GM06990 (cell line): ENCODE data around the gene NME8.

Source experiments
- DNase-seq: peaks from one replicate; pipeline ENCODE4 v3.0.0-alpha.2; 2011; ENCODE audit not compliant: insufficient read length; ENCODE audit errors: extremely low read depth
- H3K27me3 ChIP-seq: replicated peaks from 2 replicates; pipeline ENCODE4 v1.6.0; 2011; ENCODE audit warnings: low read length; ENCODE audit not compliant: control insufficient read depth, insufficient read depth
- H3K36me3 ChIP-seq: 2 replicates; pipeline ENCODE4 v1.5.1; 2011; ENCODE audit warnings: low read length; ENCODE audit not compliant: control insufficient read depth, insufficient read depth
- H3K4me3 ChIP-seq: replicated peaks from 2 replicates; pipeline ENCODE4 v1.5.1; 2011; ENCODE audit warnings: low read depth, mild to moderate bottlenecking, control low read depth, low read length
- TF ChIP-seq, protein P1 (sequence below): IDR thresholded peaks from 2 replicates; pipeline ENCODE4 v1.5.1; 2011; ENCODE audit warnings: low read length, control low read depth, mild to moderate bottlenecking, inconsistent platforms; ENCODE audit not compliant: insufficient read depth, poor library complexity, severe bottlenecking

Gene NME8

DNA sequence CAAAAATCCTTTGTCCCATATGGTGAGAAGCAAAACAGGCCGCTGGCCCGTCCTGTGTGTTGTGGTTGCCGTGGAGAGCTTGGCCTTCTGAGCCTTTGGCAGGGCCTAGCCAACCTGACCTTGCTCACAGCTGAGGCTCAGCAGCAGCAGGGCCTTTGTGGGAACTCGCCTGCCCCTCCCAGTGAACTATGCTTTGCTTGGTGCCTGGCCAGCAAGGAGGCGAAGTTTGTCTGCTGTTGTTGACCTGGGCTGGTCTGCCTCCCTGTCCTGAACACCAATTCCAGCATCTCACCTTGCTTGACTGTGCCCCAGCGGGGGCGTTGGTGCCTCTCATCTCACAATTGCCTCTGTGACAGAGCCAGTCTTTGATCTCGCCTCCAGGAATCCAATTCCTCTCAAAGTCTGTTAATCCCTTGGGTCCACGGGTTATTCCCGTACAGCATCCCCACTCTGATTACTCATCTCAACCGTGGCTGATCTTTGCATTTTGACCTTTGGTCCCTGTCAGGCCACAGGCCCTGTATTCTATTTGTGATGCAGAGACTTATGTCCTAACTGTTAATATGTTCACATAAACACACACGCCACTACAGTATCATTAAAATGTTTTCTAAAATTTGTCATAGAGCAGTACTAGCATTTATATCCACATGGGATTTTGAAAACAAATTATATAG lies 94.7 kb downstream of the NME8 start:
- no peaks in the 10 kb centered on the region; the same call in 1 of the 2 replicates for H3K36me3 ChIP-seq
- H3K4me3 ChIP-seq = no peak overlapping the region
- no peaks in the 10 kb centered on the region for H3K27me3 ChIP-seq
- TF ChIP-seq, protein P1, sequence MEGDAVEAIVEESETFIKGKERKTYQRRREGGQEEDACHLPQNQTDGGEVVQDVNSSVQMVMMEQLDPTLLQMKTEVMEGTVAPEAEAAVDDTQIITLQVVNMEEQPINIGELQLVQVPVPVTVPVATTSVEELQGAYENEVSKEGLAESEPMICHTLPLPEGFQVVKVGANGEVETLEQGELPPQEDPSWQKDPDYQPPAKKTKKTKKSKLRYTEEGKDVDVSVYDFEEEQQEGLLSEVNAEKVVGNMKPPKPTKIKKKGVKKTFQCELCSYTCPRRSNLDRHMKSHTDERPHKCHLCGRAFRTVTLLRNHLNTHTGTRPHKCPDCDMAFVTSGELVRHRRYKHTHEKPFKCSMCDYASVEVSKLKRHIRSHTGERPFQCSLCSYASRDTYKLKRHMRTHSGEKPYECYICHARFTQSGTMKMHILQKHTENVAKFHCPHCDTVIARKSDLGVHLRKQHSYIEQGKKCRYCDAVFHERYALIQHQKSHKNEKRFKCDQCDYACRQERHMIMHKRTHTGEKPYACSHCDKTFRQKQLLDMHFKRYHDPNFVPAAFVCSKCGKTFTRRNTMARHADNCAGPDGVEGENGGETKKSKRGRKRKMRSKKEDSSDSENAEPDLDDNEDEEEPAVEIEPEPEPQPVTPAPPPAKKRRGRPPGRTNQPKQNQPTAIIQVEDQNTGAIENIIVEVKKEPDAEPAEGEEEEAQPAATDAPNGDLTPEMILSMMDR = no peak
- DNase-seq = no peak

DNA sequence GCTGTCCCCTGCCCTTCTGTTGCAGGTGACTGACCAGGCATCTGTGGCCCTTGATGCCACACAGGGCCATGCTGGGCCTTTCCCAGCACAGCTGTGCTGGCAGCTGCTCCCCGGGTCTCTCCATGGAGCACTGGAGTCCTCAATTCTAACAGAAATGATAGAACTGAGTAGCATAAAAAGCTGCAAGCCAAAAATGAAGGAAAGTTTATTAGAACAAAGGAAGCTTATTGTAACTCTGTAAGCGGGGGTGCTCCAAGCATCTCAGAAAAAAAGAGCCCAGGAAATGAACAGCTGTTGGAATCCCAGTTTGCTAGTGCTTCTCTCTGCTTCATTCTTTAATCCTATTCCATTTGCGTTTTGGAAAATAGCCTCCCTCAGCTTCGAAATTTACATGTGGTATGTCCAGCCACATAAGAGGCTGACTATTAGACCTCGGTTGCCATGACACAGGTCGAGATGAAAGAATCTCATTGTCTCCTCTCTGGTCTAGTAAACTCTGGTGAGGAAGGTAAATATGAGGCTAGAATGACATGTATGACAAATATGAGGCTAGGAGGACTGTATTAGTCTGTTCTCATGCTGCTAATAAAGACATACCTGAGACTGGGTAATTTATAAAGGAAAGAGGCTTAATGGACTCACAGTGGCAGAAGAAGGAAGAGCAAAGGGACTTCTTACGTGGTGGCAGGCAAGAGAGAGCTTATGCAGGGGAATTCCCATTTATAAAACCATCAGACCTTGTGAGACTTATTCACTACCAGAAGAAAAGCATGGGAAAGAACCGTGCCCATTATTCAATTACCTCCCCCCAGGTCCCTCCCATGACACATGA lies 95.7 kb downstream of the NME8 start:
- H3K27me3 ChIP-seq = no peaks in the 10 kb centered on the region
- no peaks in the 10 kb centered on the region; the same call in 1 of the 2 replicates for H3K36me3 ChIP-seq
- DNase-seq = peak; percentile 22
- TF ChIP-seq, protein P1 = no peak
- H3K4me3 ChIP-seq = no peak overlapping the region

DNA sequence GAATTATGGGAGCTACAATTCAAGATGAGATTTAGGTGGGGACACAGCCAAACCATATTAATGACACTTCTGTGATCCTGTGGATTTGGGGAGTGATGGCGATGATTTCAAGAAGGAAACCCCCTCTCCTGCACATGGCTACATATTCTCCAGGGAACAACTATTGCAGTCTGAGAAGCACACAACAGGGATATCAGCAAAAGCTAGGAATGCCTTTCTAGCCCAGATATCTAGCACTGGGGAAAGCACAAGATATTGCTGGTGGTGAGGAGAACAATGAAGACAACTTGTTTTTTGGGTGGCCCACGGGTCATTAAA lies 96.3 kb downstream of the NME8 start:
- TF ChIP-seq, protein P1 = no peak
- no peaks in the 10 kb centered on the region; the same call in 1 of the 2 replicates for H3K36me3 ChIP-seq
- no peaks in the 10 kb centered on the region for H3K27me3 ChIP-seq
- DNase-seq = no peak
- no peak overlapping the region for H3K4me3 ChIP-seq

DNA sequence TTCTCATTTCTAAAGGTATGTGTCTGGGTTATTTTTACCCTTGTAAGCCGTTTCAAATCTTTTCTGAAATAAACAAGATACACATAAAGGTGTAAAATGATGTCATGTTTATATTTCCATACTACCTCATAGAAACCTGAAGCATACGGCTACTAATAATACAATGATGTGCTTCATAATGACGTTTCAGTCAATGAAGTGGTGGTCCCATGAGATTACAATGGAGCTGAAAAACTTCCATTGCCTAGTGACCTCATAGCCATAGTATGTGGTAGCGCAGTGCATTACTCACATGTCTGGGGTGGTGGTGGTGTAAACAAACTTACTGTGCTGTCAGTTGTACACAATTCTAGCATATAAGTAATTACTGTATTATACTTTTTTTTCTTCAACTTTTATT lies 96.9 kb downstream of the NME8 start:
- Histone ChIP-seq H3K36me3 (no peaks in the 10 kb centered on the region; the same call in 1 of the 2 replicates), H3K27me3 (no peaks in the 10 kb centered on the region), H3K4me3 (no peak overlapping the region)
- TF ChIP-seq, protein P1 = no peak
- DNase-seq = no peak

DNA sequence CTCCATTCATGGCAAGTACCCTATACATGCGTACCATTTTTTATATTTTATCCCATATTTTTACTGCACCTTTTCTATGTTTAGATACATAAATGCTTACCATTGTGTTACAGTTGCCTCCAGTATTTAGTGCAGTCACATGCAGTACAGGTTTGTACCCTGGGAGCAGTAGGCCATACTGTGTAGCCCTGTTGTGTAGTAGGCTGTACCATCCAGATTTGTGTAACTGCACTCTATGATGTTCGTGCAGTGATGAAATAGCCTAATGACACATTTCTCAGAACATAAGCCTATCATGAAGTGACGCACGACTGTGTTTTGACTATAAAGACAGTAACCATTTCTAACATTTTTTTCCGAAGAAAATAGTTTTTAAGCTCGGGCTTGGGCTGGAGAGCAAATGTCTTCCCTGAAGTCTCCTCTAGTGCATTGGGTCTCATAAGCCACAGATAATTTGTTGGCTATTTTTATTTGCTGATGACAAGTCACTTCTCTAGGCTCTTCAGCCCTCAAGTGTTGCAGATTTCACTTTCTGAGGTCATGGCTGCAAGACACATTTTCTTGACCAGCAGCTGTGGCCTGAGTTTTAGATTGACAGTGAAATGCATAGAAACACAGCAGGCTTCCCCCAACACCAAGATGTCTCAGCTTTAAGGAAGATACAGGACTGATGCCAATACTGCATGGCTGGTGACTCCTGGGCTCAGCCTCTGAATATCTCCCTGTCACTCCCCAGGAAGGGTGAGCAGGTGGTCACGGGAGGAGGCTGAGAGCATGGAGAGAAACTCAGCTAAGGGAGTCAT lies 98.9 kb downstream of the NME8 start:
- TF ChIP-seq, protein P1 = no peak
- no peaks in the 10 kb centered on the region; the same call in 1 of the 2 replicates for H3K36me3 ChIP-seq
- no peak overlapping the region for H3K4me3 ChIP-seq
- H3K27me3 ChIP-seq = no peaks in the 10 kb centered on the region
- DNase-seq = no peak
